SK-N-MC (cell line): ENCODE results near the gene PEX14.

Experiments used
- EZH2 ChIP-seq: fragments of 200-600 bp; sonication (generic); IDR thresholded peaks from one replicate; pipeline ENCODE4 v1.6.1; 2017; ENCODE audit warnings: antibody characterized with exemption
- POLR2AphosphoS5 ChIP-seq: IDR thresholded peaks from 2 replicates; pipeline ENCODE4 v1.6.1; 2012; ENCODE audit warnings: mild to moderate bottlenecking, low read depth, low read length, borderline replicate concordance

DNA sequence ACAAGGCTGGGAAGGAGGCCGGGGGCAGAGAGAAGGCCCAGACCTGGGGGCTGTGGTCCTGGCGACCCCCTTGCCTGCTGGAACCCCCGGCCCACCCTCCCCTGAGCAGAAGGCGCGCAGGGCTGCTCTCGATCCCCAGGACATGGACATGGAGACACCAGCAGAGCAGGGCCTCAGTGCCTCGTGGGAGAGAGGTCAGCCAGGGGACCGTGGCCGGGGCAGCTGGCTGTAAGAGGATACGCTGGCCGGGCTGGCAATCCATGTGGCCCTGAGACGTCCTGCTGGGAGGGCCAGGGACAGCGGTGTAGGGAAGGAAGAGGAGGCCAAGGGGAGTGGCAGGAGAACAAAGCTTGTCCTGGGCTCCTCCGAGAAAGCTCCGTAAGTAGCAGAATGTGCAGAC, 189.5 kb downstream of the PEX14 start:
- TF ChIP-seq EZH2 (no peak), POLR2AphosphoS5 (no peak)
